ENCODE results near the gene C1orf210.

- TF ChIP-seq CTCF (IDR thresholded peaks at IDR 0.05) (no peak), POLR2A (IDR thresholded peaks at IDR 0.05) (no peak)
Measured at GRCh38 chr1:43237121-43237520, 48.3 kb downstream of the C1orf210 start.
